ENCODE data around the gene PLEKHF1. TPM values are rescaled to one million over a fixed set of nuclear protein-coding genes. Genes with fewer than 3 reads are reported as not detected.

Gene PLEKHF1
- total and polyA plus RNA-seq, 2 donors (not counting 1 experiment from before 2014, with no cell fraction given): 5.2 to 72.5 TPM

- Histone ChIP-seq H4K20me1 (ENCODE audit: control insufficient read depth, extremely low read depth, insufficient read depth, low read length) (no peaks in the 10 kb centered on the region), H3K9ac (ENCODE audit: insufficient read depth, low read length) (no peak overlapping the region), H3K4me3 (replicated peaks in 1 of 4; ENCODE audit: control extremely low read depth in 1 of 4, insufficient read depth in 1 of 4, low read depth in 3 of 4, low read length in 4 of 4) (no peak overlapping the region), H3K4me1 (ENCODE audit: control insufficient read depth, extremely low read depth, insufficient read depth, low read length) (no peaks in the 10 kb centered on the region), H3K9me3 (ENCODE audit: control insufficient read depth, insufficient read depth, low read depth, low read length) (no peaks in the 10 kb centered on the region), H3K4me2 (ENCODE audit: extremely low read depth, insufficient read depth, low read length) (no peak overlapping the region), H3K27ac (ENCODE audit: insufficient read depth, low read length) (no peak overlapping the region), H2AFZ (ENCODE audit: low read length) (no peak overlapping the region), H3K36me3 (ENCODE audit: control insufficient read depth, insufficient read depth, low read length) (no peaks in the 10 kb centered on the region), H3K27me3 (ENCODE audit: control insufficient read depth, insufficient read depth, low read length) (no peaks in the 10 kb centered on the region), H3K79me2 (ENCODE audit: control insufficient read depth, insufficient read depth, low read length) (no peaks in the 10 kb centered on the region)
- TF ChIP-seq CTCF (conservative IDR thresholded peaks at IDR 0.05 in 1 of 2, IDR thresholded peaks at IDR 0.05 in 1 of 2; ENCODE audit: low read depth in 1 of 2, low read length in 2 of 2) (no peak), EZH2 (IDR thresholded peaks at IDR 0.05; ENCODE audit: low read length, missing control alignments) (no peak)
- no peak for DNase-seq (ENCODE audit: low read depth in 2 of 2)
These were observed 36.4 kb upstream of the PLEKHF1 start for GRCh38 chr19:29628661-29629385.

GRCh38 chr19:29629836-29630534 lies 35.3 kb upstream of the PLEKHF1 start:
- Histone ChIP-seq H3K36me3 (ENCODE audit: control insufficient read depth, insufficient read depth, low read length) (no peaks in the 10 kb centered on the region), H3K4me2 (ENCODE audit: extremely low read depth, insufficient read depth, low read length) (no peak overlapping the region), H3K27me3 (ENCODE audit: control insufficient read depth, insufficient read depth, low read length) (no peaks in the 10 kb centered on the region), H2AFZ (ENCODE audit: low read length) (no peak overlapping the region), H3K4me1 (ENCODE audit: control insufficient read depth, extremely low read depth, insufficient read depth, low read length) (no peaks in the 10 kb centered on the region), H4K20me1 (ENCODE audit: control insufficient read depth, extremely low read depth, insufficient read depth, low read length) (no peaks in the 10 kb centered on the region), H3K27ac (ENCODE audit: insufficient read depth, low read length) (no peak overlapping the region), H3K79me2 (ENCODE audit: control insufficient read depth, insufficient read depth, low read length) (no peaks in the 10 kb centered on the region), H3K4me3 (replicated peaks in 1 of 4; ENCODE audit: control extremely low read depth in 1 of 4, insufficient read depth in 1 of 4, low read depth in 3 of 4, low read length in 4 of 4) (no peak overlapping the region), H3K9ac (ENCODE audit: insufficient read depth, low read length) (no peak overlapping the region), H3K9me3 (ENCODE audit: control insufficient read depth, insufficient read depth, low read depth, low read length) (no peaks in the 10 kb centered on the region)
- no peak for DNase-seq (ENCODE audit: low read depth in 2 of 2)
- TF ChIP-seq EZH2 (IDR thresholded peaks at IDR 0.05; ENCODE audit: low read length, missing control alignments): no peak
- TF ChIP-seq CTCF (conservative IDR thresholded peaks at IDR 0.05 in 1 of 2, IDR thresholded peaks at IDR 0.05 in 1 of 2; ENCODE audit: low read depth in 1 of 2, low read length in 2 of 2): no peak

GRCh38 chr19:29630655-29631054 lies 34.6 kb upstream of the PLEKHF1 start:
- Histone ChIP-seq H3K4me3 (replicated peaks in 1 of 4; ENCODE audit: control extremely low read depth in 1 of 4, insufficient read depth in 1 of 4, low read depth in 3 of 4, low read length in 4 of 4) (no peak overlapping the region), H4K20me1 (ENCODE audit: control insufficient read depth, extremely low read depth, insufficient read depth, low read length) (no peaks in the 10 kb centered on the region), H2AFZ (ENCODE audit: low read length) (no peak overlapping the region), H3K36me3 (ENCODE audit: control insufficient read depth, insufficient read depth, low read length) (no peaks in the 10 kb centered on the region), H3K4me2 (ENCODE audit: extremely low read depth, insufficient read depth, low read length) (no peak overlapping the region), H3K79me2 (ENCODE audit: control insufficient read depth, insufficient read depth, low read length) (no peaks in the 10 kb centered on the region), H3K9ac (ENCODE audit: insufficient read depth, low read length) (no peak overlapping the region), H3K9me3 (ENCODE audit: control insufficient read depth, insufficient read depth, low read depth, low read length) (no peaks in the 10 kb centered on the region), H3K4me1 (ENCODE audit: control insufficient read depth, extremely low read depth, insufficient read depth, low read length) (no peaks in the 10 kb centered on the region), H3K27me3 (ENCODE audit: control insufficient read depth, insufficient read depth, low read length) (peaks cover 2% of the 10 kb centered on the region), H3K27ac (ENCODE audit: insufficient read depth, low read length) (no peak overlapping the region)
- TF ChIP-seq CTCF (conservative IDR thresholded peaks at IDR 0.05 in 1 of 2, IDR thresholded peaks at IDR 0.05 in 1 of 2; ENCODE audit: low read depth in 1 of 2, low read length in 2 of 2) (no peak), EZH2 (IDR thresholded peaks at IDR 0.05; ENCODE audit: low read length, missing control alignments) (no peak)
- no peak for DNase-seq (ENCODE audit: low read depth in 2 of 2)

Data from fibroblast of lung (primary cell).